ENCODE measurements around the gene RPL36.

DNA sequence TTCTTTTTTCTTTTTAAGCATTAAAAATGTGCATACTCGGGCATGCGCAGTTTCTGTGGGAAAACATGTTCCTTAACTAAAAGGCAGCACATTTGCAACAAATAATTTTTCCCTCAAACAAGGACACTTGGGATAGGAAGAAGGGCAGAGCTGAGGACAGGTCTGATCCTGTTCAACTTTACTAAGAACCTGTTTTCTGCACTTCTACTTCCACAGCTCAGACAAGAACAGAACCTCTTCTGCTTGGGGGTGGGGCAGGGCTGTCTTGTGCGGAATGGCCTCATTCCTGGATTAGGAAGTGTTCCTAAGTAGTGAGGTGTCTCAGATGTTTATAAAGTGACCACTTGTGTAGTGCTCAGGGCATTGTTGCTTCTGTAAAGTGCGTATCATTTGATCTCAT, 48.9 kb upstream of the RPL36 start:
- TF ChIP-seq, protein P1, sequence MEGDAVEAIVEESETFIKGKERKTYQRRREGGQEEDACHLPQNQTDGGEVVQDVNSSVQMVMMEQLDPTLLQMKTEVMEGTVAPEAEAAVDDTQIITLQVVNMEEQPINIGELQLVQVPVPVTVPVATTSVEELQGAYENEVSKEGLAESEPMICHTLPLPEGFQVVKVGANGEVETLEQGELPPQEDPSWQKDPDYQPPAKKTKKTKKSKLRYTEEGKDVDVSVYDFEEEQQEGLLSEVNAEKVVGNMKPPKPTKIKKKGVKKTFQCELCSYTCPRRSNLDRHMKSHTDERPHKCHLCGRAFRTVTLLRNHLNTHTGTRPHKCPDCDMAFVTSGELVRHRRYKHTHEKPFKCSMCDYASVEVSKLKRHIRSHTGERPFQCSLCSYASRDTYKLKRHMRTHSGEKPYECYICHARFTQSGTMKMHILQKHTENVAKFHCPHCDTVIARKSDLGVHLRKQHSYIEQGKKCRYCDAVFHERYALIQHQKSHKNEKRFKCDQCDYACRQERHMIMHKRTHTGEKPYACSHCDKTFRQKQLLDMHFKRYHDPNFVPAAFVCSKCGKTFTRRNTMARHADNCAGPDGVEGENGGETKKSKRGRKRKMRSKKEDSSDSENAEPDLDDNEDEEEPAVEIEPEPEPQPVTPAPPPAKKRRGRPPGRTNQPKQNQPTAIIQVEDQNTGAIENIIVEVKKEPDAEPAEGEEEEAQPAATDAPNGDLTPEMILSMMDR (IDR thresholded peaks at IDR 0.05; ENCODE audit: insufficient read depth, low read depth, low read length) = no peak
- TF ChIP-seq EZH2 (IDR thresholded peaks at IDR 0.05; ENCODE audit: insufficient read depth, low read length) = no peak
